Stimulated activated CD4-positive, alpha-beta T cell treated with anti-CD3 and anti-CD28 coated beads, Interleukin-15, amount 100 ng/mL, for 48 hours (primary cell): ENCODE measurements around the gene EFCAB6.

Experiments used
- DNase-seq, 2 donors: peaks; one replicate each; pipeline ENCODE4 v3.0.0-alpha.2; 2020; ENCODE audit warnings: low read depth in 2 of 2

Gene EFCAB6, protein sequence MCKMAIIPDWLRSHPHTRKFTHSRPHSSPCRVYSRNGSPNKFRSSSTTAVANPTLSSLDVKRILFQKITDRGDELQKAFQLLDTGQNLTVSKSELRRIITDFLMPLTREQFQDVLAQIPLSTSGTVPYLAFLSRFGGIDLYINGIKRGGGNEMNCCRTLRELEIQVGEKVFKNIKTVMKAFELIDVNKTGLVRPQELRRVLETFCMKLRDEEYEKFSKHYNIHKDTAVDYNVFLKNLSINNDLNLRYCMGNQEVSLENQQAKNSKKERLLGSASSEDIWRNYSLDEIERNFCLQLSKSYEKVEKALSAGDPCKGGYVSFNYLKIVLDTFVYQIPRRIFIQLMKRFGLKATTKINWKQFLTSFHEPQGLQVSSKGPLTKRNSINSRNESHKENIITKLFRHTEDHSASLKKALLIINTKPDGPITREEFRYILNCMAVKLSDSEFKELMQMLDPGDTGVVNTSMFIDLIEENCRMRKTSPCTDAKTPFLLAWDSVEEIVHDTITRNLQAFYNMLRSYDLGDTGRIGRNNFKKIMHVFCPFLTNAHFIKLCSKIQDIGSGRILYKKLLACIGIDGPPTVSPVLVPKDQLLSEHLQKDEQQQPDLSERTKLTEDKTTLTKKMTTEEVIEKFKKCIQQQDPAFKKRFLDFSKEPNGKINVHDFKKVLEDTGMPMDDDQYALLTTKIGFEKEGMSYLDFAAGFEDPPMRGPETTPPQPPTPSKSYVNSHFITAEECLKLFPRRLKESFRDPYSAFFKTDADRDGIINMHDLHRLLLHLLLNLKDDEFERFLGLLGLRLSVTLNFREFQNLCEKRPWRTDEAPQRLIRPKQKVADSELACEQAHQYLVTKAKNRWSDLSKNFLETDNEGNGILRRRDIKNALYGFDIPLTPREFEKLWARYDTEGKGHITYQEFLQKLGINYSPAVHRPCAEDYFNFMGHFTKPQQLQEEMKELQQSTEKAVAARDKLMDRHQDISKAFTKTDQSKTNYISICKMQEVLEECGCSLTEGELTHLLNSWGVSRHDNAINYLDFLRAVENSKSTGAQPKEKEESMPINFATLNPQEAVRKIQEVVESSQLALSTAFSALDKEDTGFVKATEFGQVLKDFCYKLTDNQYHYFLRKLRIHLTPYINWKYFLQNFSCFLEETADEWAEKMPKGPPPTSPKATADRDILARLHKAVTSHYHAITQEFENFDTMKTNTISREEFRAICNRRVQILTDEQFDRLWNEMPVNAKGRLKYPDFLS (N-terminal part only)

DNA sequence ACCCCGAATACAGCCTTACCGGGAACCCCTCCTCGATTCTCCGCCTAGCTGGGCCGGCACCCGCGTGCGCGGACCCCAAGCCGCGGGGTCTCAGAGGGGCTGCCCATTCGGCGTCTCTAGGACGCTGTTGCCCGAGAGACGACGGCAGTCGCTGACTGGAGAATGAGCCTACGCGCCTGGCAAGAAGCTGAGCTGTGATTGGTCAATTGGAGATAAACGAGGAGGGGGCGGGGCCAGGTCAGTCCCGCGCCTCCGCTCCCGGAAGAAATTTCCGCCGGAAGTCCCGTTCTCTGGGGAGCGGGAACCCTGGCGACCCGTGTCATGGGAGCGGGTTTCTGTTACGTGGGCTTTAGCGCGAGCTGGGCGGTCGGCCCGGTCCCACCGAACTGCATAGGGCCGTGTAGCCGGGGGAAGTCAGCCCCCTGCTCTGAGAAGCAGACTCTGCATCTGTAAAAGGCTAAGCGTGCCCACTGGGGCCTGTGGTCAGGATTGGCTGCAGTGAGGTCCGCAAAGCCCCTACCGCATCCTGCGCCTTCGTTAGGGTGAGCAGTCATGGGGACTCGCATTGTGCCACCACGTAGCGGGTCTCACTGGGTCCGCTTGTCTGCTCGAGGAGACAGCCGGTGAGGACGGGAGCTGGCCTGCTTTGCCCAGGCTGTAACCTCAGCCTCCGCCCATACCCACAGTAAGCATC, at the start of gene EFCAB6:
TSS of gene EFCAB6 (minus strand) at position 157 of the 694 bp plus-strand sequence. CDS start 29,987 bp downstream, outside the sequence.
- peak; percentile 82 to 88 for DNase-seq

GRCh38 chr22:43861529-43861928, 49.4 kb upstream of the EFCAB6 start:
- DNase-seq = no peak

- no peak for DNase-seq
These were observed 48.7 kb upstream of the EFCAB6 start for GRCh38 chr22:43860831-43861230.

DNA sequence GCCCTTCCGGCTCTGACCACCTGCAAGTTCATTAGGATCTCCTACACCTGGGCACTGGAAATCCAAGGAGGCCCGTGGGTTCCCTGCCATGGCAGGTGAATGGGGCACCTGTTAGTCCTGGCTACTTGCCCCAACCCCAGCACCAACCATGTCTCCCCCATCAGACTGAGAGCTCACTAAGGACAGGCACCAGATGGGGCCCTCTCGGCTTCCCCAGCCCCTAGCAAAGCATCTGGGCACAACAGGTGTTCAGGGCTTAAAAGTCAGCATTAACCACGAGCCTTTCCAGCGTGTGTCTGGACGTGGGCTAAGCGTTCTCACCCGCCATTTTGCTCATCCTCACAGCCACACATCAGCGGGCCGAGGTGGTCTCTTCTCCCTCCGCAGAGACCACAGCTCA, 48.0 kb upstream of the EFCAB6 start:
- no peak for DNase-seq

DNA sequence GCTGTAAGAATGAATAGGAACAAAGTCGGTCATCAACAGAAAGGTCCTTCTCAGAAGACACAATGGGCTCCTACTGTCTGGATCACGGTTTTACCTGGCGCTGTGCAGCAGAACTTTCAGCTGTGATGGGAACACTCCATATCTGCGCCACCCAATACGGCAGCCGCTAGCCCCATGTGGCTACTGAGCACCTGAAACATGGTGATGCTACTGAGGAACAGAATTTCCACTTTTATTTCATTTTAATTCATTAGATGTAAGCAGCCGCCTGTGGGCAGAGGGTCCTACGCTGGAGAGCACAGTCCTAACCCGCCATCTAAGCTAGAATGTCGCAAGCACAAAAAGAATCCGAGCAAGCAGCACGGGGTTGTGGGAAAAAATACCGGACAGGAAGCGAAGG, 47.5 kb upstream of the EFCAB6 start:
- DNase-seq = no peak

GRCh38 chr22:43859176-43859575, 47.1 kb upstream of the EFCAB6 start:
- DNase-seq = no peak

- DNase-seq = no peak
These were observed 46.2 kb upstream of the EFCAB6 start for GRCh38 chr22:43858156-43858895.

DNA sequence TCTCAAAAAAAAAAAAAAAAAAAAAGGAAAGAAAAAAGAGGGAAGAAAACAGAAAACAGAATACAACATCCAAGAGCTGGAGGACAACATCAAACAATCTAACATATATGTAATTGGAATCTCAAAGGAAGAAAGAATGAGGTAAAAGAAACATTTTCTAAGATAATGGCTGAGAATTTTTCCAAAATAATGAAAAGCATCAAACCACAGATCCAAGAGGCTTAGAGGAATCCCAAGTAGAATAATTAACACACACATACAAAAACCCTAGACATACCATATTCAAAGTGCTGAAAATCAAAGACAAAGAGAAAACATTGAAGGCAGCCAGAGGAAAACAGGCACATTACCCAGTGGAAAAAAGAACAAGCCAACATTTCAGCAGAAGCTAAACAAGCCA, 45.3 kb upstream of the EFCAB6 start:
- DNase-seq = no peak

DNA sequence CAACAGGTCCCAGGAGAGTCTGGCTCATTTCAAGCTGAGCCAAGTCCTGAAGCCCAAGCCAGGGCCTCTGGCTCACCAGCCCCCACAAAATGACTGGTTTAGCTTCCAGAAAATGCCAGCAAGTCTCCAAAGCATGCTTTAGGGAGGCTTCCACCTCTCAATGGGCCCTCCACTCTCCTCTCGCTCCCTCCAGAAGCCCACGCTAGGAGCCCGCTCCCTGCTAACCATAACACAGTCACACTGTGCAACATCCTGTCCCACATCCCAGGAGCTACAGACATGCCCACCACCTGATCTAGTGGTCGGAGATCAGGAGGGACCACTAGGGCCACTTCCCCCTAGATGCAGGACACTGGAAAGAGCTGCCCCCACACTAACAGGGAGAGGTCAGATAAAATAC, 43.3 kb upstream of the EFCAB6 start:
- DNase-seq = no peak

DNA sequence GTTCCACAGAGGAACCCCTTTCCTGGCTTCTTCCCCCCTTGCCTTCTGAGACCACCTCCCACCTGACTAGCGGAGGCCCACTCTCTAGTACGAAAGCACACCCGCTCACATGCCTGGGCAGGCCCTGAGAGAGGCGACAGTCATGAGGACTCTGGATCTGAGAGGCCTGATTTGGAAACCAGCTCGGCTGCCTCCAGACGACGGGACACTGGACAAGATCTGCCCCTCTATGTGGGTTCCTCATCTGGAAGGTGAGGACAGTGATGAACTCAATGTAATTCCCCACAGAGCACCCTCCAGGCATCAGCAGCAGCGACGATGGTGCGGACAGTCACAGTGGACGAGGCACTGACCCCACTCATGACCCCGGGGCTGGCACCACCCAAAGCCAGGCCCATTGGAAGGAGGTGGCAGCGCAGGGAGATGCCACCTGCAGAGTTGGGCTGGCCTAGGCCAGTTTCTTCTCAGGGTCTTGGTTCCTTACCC, 42.7 kb upstream of the EFCAB6 start:
- no peak for DNase-seq

DNA sequence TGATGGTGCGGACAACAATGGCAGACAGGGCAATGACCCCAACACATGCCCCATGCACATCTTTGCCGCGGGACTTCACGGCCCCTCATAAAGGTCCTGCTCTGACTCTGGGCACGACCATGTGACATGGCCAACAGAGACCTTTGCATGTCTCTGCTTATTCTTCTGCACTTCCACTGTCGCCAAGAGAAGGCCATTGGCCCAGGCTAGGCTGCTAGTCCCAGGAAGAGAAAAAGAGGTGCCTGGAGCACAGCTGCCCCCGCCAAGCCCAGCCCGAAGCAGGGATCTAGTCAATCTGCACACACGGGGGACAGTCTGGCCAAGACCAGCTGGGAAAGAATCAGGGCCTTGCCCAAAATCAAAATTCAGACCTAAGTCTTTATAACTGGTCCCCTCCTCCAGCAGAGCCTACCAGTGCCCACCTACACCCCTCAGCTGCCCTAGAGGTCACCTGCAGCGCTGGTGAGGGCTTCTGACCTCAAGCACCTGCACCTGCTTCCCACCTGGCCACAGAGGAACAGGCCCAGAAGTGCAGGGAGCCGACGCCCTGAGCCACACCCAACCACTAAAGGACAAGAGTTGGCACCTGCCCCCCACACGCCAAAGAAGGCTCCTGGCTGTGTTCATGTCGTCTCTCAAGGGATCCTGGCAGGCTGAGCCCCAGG, 42.1 kb upstream of the EFCAB6 start:
- DNase-seq = no peak

DNA sequence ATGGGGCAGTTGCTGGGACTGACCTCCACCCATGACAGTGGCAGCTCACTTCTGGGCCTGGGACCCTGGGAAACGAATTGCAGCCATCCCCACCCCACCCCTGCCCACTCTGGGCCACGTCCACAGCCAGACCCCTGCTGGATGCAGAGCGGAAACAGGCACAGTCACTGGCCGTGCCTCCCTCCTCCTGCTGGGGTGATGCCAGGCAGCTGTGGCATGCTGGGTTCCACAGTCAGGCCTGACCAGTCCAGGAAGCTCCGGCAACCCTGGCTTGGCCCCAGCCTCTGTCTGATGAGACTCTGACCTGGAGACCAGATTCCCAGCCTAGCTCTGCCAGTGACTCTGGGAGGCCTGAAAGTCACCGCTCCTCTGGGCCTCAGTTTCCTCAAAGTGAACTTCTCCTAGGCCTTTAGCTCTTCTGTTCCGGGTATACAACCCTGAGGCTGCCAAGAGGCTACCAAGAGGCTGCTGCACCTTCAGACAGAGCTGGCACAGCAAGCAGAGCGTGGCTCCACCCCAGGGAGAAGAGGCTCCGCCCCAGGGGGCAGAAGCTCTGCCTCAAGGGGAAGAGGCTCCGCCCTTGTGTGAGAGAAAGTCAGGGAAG, 41.3 kb upstream of the EFCAB6 start:
- no peak for DNase-seq

- DNase-seq = no peak
These were observed 40.6 kb upstream of the EFCAB6 start for GRCh38 chr22:43852573-43853327.

GRCh38 chr22:43851979-43852307, 39.8 kb upstream of the EFCAB6 start:
- DNase-seq = no peak

DNA sequence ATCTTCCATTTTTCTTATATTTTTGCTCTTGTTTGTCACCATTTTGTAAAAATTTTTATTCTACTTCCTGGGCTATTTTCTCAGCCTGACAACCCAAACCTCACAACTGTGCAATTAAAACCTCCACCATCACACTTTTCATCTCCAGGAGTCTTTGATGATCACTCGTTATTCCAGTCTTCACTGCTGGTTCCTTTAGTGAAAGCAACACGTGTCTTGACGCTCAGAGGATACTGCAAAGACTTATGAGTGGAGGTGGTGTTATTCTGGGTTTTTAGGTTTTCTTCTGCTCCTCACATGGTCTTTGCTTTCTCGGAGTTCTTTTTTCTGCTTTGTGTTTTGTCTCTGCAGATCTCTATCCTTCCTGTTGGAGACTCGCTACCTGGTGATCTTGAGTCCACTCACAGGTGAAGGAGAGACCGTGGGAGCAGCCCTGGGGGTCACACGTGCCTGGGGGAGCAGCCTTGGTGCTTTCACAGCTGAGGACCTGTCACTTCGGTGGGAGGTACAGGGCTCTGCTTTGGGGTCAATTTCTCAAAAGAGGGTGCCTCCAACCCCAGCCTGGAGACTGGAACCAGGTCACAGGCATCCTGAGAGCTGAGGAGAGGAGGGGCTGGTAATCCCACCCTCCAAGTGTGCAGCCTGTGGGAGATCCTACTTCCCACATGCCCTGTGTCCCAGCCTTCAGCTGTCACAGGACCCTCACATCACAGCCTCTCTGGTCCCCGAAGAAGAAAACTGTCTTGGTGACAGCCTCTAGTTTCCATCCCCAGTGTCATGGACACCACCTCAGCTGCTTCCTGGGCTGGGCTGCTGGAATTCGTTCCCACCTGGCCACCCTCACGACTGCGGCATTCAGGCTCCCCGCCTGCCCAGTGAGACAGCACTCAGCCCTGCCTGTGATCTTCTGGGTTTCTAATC, 39.2 kb upstream of the EFCAB6 start:
- DNase-seq = no peak

GRCh38 chr22:43850529-43850928, 38.4 kb upstream of the EFCAB6 start:
- DNase-seq = no peak

- DNase-seq = no peak
These were observed 37.6 kb upstream of the EFCAB6 start for GRCh38 chr22:43849731-43850130.
